ENCODE data around the gene RALGAPA1.

- TF ChIP-seq CTCF (IDR thresholded peaks at IDR 0.05; ENCODE audit: borderline replicate concordance, extremely low read depth, low read length, poor library complexity, severe bottlenecking) (no peak), EZH2 (IDR thresholded peaks at IDR 0.05; ENCODE audit: borderline replicate concordance, low read depth, low read length, severe bottlenecking) (no peak)
Observed at GRCh38 chr14:35705636-35706035, 103.5 kb downstream of the RALGAPA1 start.

All from DND-41 (cell line).